GM18867 (cell line): ENCODE results near the gene SEC14L5.
"Not testable (repeated sequence)": the region's sequence is repeated elsewhere in the genome, so short reads cannot be mapped to it uniquely, and the experiment has no call there.

Experiments
- ATAC-seq: cut with Tn5 transposase; IDR thresholded peaks from one replicate; pipeline ENCODE4 v1.9.1; 2021; ENCODE audit warnings: mild to moderate bottlenecking, moderate library complexity; ENCODE audit not compliant: unreplicated experiment

The SEC14L5 gene

GRCh38 chr16:5032748-5033167, 74.6 kb downstream of the SEC14L5 start:
- ATAC-seq: no peak

GRCh38 chr16:5033256-5034166, 75.4 kb downstream of the SEC14L5 start, which contains the start of gene NAGPA:
Gene NAGPA, minus strand, starts transcription at chr16:5033935. Its CDS starts 21 bp downstream, at chr16:5033914.
- ATAC-seq: peak; percentile 92

DNA sequence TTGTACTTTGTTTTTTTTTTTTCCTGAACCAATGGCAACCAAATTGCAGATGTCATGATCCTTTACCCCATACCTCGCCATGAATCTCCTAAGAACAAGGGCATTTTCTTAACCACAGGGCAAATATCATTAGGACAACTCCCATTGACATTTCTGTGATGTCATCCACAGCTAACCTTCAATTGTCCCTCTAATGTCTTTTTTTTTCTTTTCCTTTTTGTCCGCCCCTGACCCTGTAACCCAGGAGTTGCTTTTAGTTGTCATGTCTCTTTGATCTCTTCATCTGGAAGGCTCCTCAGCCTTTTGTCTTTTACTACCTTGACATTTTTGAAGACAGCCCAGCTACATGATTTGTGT, 76.0 kb downstream of the SEC14L5 start:
- no peak for ATAC-seq

DNA sequence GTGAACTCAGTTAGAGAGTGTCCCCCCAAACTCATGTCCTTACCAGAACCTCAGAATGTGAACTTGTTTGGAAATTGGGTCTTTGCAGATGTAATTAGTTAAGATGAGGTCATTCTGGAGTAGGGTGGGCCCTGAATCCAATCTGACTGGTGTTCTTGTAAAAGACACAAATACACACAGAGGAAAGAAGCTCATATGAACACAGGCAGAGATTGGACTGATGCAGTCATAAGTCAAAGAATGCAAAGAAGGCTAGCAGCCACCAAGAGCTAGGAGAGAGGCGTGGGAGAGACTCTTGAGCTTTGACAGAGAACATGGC, 77.7 kb downstream of the SEC14L5 start:
- no peak for ATAC-seq

DNA sequence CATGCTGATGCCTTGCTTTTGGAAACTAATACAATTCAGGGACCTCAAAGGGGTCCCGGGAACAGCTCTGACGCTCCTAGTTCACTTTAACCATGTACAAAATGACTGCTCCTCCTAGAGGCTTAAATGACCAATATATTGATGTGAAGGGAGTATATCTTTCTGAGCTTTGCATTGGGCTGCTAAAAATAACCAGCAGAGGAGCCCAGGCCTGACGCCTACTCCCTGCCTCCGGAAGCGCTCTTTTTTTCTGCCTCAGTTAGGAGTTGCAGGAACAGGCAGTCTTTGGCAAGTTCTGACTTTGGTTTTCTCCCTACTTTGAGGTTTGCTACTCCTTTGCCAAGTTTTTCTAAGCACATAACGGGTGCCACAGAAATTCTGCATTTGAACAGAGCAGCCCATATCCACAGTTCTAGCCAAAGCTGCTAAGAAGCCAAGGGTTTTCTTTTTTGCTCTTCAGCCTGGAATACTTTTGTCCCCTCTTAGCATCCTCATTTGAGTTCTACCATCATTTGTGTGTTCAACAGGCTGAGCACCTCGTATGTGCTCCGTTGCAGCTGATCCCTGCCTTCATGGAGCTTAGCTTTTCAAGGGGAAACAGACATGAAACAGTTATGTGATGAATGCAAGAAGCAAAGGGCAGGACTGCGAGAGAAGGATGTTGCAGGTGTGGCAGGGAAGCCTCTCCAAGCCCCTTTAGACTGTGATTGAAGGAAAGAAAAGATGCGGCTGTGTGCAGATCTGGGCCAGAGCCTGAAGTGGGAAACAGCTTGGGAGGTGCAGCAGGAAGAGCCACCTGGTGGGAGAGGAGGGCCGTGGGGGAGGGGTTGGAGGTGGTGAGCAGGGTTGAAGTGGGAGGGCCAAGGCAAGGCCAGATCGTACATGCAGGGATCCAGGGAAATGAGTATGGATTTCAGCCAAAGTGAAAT, 78.4 kb downstream of the SEC14L5 start:
- ATAC-seq: no peak

- no peak for ATAC-seq
Measured at GRCh38 chr16:5040451-5040850, 82.3 kb downstream of the SEC14L5 start.

- ATAC-seq: peak; percentile 62
Measured at GRCh38 chr16:5041600-5042133, 83.5 kb downstream of the SEC14L5 start.

DNA sequence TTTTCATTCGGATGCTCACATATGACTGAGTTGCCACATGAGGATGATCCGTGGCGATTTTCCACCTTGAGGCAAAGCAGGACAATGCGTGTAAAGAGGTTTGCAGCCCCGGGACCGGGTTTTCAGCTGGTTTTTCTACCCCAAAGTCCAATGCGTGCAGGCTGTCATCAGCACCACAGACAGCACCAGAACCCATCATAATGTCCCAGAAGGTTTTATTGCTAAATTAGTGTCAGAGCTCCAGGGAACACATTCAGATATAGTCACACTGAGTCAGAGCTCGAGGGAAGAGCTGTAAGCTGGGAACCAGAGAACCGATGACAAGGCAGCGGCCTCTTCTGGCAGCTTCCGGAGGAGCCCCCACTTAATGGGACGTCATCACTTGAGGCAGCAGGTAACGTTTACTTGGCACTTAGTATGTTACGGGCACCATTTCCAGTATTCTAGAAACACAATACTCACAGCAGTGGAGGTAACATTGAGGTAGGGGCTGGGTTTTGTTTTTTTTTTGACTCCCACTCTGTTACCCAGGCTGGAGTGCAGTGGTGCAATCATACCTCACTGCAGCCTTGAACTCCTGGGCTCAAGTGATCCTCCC, 84.5 kb downstream of the SEC14L5 start:
- ATAC-seq: no peak

DNA sequence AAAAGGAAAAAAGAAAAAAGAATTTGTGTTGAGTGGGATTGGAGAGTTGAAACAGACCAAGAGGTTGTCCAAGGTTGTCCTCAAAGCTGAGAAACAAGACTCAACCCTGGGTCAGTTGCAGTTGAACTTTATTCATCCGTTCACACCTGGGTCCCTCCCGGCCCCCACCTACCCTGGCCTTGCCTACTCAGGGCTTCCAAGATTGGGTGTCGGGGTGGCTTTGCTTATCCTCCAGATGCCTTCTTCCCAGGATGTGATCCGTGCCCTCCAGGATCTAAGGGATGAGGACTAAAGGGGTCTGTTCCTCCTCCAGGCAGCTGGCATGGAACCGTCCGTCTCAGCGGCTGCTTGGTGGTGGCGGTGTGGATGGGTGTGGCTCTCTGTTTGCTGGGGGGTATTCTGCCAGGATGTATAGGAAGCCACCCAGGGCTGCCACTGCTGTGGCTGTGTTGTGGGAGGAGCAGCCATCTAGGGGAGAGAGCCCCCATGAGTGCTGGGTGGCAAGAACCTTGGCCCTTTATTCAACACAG, 85.9 kb downstream of the SEC14L5 start:
- no peak for ATAC-seq

DNA sequence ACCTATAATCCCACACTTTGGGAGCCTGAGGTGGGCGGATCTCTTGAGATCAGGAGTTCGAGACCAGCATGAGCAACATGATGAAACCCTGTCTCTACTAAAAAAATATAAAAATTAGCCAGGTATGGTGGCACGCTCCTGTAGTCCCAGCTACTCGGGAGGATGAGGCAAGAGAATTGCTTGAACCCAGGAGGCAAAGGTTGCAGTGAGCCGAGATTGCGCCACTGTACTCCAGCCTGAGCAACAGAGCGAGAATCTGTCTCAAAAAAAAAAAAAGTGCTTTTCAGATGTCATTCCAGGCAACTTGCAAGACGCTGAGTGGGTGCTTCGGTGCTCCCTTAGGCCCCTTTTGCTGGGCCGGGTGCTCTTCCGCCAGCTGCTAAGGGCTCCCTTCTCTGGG, 86.5 kb downstream of the SEC14L5 start:
- ATAC-seq: not testable (repeated sequence)

DNA sequence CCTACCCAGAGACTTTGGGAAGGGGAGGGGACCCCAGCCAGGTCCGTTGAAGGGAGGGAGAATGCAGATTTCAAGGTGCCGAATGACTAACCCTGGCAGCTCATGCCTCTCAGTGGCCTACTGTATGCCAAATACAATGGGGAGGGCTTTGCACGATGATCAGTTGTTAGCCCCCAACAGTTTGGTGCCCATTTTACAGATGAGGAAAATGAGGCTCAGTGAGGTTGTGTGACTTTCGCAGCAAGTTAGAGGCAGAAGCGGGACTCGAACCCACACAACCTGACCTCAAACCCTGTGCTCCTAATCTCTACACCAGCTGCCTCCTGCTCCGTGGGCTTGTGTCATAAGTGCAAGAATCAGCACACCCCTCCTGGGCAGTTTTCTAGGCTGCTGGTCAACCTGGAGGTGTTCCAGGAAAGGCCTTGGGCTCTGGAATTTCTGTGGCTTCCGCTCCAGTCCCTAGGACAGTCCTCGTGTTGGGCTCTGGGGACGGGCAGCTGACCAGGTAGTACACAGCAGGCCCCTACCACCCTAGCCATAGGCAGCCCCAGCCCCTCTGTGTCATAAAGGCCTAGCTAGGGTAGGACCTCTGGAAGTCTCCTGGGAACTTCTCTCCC, 87.5 kb downstream of the SEC14L5 start:
- no peak for ATAC-seq

- ATAC-seq: no peak
Measured at GRCh38 chr16:5046914-5047313, 88.8 kb downstream of the SEC14L5 start.

DNA sequence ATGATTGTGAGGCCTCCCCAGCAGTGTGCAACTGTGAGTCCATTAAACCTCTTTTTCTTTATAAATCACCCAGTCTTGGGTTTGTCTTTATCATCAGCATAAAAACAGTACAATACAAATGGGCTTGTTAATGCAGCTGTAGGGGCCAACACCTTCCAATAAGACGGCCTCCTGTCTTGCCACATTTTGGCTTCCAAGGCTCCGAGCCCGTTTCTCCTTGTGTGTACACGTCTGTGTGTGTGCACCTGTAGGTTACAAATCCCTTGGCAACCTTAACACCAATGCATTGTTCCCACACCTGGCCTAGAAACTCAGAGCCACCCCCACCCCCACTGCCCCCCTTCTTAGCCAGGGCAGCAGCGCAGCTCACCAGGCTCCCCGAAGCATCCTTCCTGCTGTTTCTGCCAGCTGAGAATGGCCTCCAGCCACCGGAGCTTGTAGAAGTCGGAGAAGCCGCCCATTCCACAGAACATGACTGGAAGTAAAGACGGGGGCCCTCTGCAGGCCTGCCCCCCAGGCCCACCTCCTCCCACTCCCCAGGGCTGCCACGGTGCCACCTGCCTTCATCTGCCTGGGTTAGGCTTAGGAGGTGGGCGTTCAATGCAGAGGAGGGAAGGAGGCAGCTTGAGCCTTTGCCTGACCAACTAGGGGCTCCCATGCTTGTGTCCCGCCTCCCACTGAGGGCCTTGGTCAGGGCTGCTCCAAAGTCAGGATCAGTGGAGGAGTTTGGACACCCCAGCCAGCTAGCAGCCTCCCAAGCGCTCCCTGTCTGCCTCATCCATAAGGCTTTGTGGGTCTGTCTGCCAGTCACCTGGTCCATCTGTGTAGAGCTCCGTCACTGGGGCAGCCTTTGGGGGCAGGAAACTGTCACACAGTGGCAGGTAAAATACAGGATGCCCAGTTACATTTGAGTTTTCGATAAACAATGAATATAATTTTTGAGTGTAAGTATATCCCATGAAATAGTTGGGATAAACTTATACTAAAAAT, 97.0 kb downstream of the SEC14L5 start:
- ATAC-seq: no peak

GRCh38 chr16:5056352-5056751, 98.2 kb downstream of the SEC14L5 start:
- ATAC-seq: peak; percentile 74

GRCh38 chr16:5058476-5058875, 100.3 kb downstream of the SEC14L5 start:
- ATAC-seq: no peak

GRCh38 chr16:5059386-5060072, 101.4 kb downstream of the SEC14L5 start:
- ATAC-seq: no peak

DNA sequence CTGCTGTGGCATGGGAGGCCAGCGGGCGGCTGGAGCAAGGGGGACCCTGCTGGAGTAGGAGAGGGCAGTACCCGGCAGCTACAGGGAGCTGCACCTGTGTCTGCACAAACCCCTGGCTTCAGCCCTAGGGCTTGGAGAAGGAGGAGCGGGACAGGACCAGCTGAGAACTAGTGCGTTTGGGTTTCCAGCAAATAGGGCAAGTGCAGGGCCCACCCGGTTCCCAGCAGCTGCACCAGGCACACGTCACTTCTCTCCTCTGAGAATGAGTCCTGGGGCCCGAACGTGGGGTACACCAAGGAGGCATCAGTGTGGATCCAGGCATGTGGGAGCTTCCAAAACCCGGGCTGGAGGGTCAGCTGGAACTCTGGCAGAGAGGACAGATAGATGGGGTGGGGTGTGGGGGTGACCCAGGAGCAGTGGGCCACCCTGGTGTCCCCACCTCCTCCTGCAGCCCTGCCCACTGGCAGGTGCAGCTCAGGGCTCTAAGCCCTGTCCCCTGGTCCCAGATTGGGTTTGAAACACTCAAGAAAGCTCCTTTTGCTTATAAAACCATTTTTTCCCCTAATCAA, 102.0 kb downstream of the SEC14L5 start:
- no peak for ATAC-seq

GRCh38 chr16:5062051-5062450, 103.9 kb downstream of the SEC14L5 start:
- ATAC-seq: peak; percentile 88
